HG03457 (cell line): ENCODE data around the gene DCHS1.

Experiments
- ATAC-seq: cut with Tn5 transposase; IDR thresholded peaks from one replicate; pipeline ENCODE4 v1.9.1; 2021; ENCODE audit warnings: moderate number of reproducible peaks; ENCODE audit not compliant: unreplicated experiment

The DCHS1 gene

GRCh38 chr11:6615046-6615445, 40.6 kb downstream of the DCHS1 start:
- no peak for ATAC-seq

GRCh38 chr11:6614446-6614845, 41.2 kb downstream of the DCHS1 start:
- ATAC-seq: no peak

GRCh38 chr11:6613496-6613895, 42.1 kb downstream of the DCHS1 start:
- no peak for ATAC-seq

GRCh38 chr11:6612213-6613041, 43.2 kb downstream of the DCHS1 start, which contains the start of gene TAF10:
TSS of gene TAF10 (minus strand) at chr11:6612216. CDS start at chr11:6612189, 27 bp downstream.
- peak; percentile 75 for ATAC-seq

GRCh38 chr11:6611963-6612212, 43.7 kb downstream of the DCHS1 start:
- ATAC-seq: no peak

- no peak for ATAC-seq
Observed at GRCh38 chr11:6611092-6611962, 44.3 kb downstream of the DCHS1 start.

- no peak for ATAC-seq
Observed at GRCh38 chr11:6610591-6610990, 45.0 kb downstream of the DCHS1 start.

- no peak for ATAC-seq
Observed at GRCh38 chr11:6609502-6610015, 46.0 kb downstream of the DCHS1 start.

GRCh38 chr11:6608726-6609501, 46.7 kb downstream of the DCHS1 start:
- no peak for ATAC-seq

GRCh38 chr11:6608011-6608410, 47.6 kb downstream of the DCHS1 start:
- no peak for ATAC-seq

GRCh38 chr11:6607190-6607795, 48.3 kb downstream of the DCHS1 start:
- ATAC-seq: no peak

GRCh38 chr11:6606471-6607189, 49.0 kb downstream of the DCHS1 start:
- peak; percentile 43 for ATAC-seq

- ATAC-seq: no peak
Observed at GRCh38 chr11:6604790-6605189, 50.8 kb downstream of the DCHS1 start.

GRCh38 chr11:6604081-6604626, 51.5 kb downstream of the DCHS1 start:
- no peak for ATAC-seq

GRCh38 chr11:6603287-6604080, 52.1 kb downstream of the DCHS1 start, which contains the start of the genes ILK and RRP8:
TSS of gene ILK (plus strand) at chr11:6603774. CDS start at chr11:6604272, 498 bp downstream.
TSS of gene RRP8 (minus strand) at chr11:6603616. CDS start at chr11:6603502, 114 bp downstream.
- ATAC-seq: peak; percentile 52

GRCh38 chr11:6602096-6602940, 53.3 kb downstream of the DCHS1 start:
- no peak for ATAC-seq

- no peak for ATAC-seq
Observed at GRCh38 chr11:6601041-6601461, 54.6 kb downstream of the DCHS1 start.

- no peak for ATAC-seq
Observed at GRCh38 chr11:6599881-6600390, 55.7 kb downstream of the DCHS1 start.
